Activated CD8-positive, alpha-beta memory T cell treated with anti-CD3 and anti-CD28 coated beads for 1 hour (primary cell): ENCODE measurements around the gene RHOG.
"Not testable (repeated sequence)": the region's sequence is repeated elsewhere in the genome, so short reads cannot be mapped to it uniquely, and the experiment has no call there.

Source experiments
- DNase-seq, 2 donors: peaks; one replicate each; pipeline ENCODE4 v3.0.0-alpha.2; 2020; ENCODE audit warnings: low read depth in 1 of 2; ENCODE audit errors: extremely low read depth in 1 of 2

The RHOG gene

DNA sequence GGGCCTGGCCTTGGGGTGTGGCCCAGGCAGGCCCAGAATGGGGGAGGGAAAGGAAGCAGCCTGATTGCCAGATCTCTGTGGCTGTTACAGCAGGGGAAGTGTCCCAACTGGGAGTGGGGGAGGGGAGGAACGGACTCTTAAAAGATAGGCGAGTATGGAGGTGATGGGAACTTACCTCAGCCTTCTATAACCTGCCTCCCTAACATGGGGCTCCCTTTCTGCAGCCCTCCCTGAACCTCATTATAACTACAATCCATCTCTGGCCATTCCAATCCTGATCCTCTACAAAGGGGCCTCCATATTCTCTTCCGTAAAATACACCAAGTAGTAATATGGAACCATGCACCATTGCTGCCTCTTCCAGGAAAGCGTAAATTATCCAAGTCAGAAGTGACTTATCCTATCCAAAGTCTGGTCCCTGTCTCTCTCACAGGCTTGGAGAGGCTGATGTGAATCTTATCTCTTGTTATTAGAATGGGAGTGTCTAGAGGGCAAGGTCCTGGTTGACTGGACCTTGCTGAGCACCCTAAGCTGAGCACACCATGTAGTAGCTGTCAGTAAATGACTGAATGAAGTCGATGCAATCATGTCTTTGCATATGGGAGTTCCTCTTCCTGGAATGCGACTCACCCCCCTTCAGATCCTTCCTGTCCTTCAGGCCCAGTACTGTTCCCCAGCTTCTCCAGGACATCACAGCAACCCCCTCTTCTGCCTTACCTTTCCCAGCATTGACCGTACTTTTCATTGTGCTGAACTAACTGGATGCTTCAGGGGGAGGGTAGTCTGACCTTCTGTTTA is 5.9 kb downstream of the RHOG start:
- no peak for DNase-seq

- no peak for DNase-seq
Measured at GRCh38 chr11:3834349-3834663, 6.5 kb downstream of the RHOG start.

DNA sequence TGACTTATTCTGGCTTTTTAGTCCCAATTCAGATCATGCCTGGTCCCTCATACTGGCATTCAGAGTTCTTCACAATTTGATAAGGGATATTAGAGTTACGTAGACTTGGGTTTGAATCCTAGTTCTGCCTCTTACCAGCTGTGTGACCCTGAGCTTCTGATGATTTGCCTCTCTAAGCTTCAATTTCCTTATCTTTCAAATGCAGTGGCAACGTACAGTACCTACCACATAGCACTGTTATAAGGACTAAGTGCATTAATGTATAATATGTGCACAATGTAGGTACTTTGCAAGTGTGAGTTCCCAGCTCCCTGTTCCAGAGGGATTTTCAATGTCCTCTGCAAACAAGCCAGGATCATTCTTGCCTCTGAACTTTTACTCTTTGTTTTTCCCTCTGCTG is 7.3 kb downstream of the RHOG start:
- no peak for DNase-seq

- no peak for DNase-seq
Measured at GRCh38 chr11:3832816-3833215, 7.9 kb downstream of the RHOG start.

- DNase-seq, result no peak
Measured at GRCh38 chr11:3831378-3832239, 9.2 kb downstream of the RHOG start.

DNA sequence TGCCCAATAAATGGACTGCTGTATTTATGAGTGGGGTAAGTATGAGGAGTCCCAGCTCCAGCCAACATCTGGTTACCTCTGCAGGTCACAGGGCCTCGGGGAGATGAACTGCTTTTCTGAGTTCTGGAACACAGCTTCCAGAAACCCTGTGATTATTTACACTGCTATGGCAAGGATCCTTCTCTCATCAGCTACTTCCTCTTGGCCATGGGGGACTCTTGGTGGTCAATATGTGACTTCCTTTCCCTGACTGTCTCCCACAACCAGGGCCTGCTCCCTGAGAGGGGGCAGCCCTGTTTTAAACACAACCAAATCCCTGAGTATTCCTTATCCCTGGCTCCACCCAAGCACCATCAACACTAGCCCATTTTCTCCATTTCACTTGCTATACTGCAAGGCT is 10.0 kb downstream of the RHOG start:
- no peak for DNase-seq

GRCh38 chr11:3830088-3830487 is 10.7 kb downstream of the RHOG start:
- no peak for DNase-seq

DNA sequence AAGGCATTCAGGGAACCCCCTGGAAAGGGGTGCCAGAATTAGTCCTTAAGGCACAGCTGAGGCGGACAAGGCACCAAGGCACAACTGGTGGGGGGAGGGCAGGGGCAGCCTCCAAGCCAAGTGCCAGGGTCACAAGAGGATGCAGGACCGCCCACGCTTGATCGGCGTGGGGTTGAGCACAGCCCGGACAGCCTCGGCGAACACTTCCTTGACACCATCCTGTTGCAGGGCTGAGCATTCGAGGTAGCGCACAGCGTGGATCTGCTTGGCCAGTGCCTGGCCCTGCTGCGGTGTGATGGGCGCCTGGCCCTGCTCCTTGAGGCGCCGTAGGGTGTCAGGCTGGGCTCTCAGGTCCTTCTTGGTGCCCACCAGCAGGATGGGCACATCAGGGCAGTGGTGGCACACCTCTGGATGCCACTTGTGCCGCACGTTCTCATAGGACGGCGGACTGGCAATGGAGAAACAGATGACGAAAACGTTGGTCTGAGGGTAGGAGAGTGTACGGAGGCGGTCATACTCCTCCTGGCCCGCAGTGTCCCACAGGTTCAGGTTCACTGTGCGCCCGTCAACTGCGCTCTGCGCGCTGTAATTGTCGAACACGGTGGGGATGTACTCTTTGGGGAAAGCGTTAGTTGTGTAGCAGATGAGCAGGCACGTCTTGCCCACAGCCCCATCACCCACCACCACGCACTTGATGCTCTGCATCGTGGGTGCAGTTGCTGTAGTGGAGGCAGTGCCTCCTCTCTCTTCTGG is 13.1 kb downstream of the RHOG start:
- no peak for DNase-seq

DNA sequence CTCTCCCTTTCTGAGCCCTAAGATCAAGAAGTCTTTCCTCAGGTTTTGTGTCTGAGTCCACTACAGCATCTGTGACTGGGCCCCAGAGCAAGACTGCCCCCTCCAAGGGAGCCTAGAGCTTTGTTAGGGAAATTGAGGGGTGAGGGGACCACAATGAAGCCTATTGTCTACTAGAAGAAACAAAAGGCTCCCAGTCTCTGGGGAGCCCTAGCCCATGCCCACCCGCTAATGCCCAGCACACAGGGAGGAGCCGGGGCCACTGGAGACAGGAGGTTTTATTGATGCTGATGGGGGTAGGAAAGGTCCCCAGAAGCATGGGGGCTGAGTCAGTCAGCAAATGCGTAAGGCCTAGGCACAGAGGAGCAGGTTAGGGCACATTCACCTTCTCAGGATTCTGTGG is 14.0 kb downstream of the RHOG start:
- DNase-seq, result no peak

GRCh38 chr11:3825473-3826154 is 15.1 kb downstream of the RHOG start:
- no peak for DNase-seq

DNA sequence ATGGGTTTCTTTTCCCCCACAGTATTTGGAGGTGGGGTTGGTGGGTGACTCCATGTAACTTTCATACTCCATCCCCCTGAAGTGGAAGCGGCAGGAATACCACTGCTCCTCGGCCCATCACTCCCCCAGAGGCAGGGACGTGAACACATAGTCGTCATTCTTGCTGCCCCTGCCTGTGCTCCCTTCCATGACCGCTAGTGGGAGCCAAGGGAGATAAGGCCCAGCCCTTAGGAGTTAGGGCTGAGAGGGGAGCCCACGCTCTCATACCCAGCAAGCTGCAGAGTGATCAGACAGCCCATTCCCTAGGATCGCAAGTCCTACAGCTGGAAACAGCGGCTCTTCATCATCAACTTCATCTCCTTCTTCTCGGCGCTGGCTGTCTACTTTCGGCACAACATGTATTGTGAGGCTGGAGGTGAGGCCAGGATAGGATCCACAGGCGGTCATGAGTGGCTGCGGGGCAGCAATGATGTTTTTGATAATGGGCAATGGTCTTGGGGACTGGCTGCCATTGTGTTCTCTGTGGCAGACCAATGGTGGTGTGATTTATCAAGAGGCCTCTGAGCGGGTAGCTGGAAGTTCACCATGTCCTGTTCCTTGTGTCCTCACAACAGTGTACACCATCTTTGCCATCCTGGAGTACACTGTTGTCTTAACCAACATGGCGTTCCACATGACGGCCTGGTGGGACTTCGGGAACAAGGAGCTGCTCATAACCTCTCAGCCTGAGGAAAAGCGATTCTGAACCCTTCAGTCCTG is 15.9 kb downstream of the RHOG start:
- DNase-seq, result peak; percentile 65 to 72

GRCh38 chr11:3823762-3824506 is 16.8 kb downstream of the RHOG start:
- DNase-seq, result no peak

GRCh38 chr11:3823303-3823702 is 17.5 kb downstream of the RHOG start:
- DNase-seq, result no peak

DNA sequence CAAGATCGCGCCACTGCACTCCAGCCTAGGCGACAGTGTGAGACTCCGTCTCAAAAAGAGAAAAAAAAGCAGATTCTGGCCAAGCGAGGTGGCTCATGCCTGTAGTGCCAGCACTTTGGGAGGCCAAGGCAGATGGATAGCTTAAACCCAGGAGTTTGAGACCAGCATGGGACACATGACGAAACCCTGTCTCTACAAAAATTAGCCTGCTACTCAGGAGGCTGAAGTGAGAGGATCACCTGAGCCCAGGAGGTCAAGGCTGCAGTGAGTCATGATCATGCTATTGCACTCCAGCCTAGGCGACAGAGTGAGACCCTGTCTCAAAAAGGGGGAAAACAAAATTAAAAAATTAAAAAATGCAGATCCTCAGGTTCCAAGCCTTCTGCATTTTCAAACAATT is 18.4 kb downstream of the RHOG start:
- no peak for DNase-seq

- DNase-seq, result no peak
Measured at GRCh38 chr11:3820971-3821370, 19.8 kb downstream of the RHOG start.

DNA sequence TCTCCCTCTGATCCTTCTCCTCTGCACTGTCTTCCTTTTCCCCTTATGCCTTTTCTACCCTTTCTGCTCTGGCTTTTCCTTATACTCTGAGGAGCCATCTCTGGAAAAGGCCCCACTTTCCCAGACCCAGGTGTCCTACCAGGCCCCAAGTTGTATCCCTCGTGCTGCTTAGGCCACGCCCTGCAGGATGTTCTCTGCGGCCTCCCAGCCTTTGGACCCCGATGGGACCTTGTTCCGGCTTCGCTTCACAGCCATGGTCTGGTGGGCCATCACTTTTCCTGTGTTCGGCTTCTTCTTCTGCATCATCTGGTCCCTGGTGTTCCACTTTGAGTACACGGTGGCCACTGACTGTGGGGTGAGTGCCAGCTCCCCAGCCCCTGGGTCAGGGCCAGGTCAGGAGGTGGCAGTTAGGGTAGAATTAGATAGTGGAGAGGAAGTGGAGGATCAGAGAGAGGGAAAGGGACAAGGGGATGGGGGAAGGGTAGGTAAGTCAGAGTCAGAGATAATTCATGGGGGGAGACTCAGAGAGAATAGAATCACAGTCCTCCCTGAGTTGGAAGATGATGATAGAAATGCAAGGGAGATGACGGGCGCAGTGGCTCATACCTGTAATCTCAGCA is 23.5 kb downstream of the RHOG start:
- DNase-seq, result no peak

DNA sequence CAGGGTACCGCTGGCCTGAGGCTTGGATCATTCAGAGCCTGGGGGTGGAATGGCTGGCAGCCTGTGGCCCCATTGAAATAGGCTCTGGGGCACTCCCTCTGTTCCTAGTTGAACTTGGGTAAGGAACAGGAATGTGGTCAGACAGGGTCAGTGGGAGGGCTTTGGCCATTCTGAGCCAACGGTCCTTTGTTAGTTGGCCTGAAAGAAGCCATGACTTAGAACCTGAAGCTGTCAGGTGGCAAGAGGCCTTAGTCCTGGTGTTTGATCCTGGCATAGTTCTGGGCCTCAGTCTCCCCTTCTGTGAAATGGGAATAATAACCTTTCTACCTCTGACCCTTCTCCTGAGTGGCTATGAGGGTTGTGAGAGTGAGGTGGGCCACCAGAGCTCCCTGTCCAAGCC is 24.1 kb downstream of the RHOG start:
- no peak for DNase-seq

DNA sequence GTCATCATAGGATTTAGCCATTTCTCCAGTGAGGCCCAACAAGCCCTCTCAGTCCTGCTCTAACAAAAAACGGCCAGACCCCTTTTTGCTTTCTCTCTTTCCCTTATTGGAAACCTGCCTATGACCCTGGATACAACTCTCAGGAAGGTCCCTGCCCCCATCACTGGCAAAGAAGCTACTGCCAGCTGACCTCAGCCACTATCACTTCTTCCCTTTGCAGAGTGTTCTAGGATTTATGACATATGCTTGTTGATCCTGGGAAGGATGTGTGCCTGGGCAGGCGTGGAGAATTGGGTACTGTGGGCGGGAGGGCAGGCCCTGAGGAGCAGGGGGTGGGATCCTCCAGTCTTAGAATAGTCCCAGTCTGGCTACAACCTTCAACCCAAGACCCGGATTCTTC is 24.9 kb downstream of the RHOG start:
- DNase-seq, result no peak

- not testable (repeated sequence) for DNase-seq
Measured at GRCh38 chr11:3814832-3815231, 25.9 kb downstream of the RHOG start.
